Measurements from ENCODE around the gene REEP3. TPM values are rescaled to one million over a fixed set of nuclear protein-coding genes. Genes with fewer than 3 reads are reported as not detected.
A peak's percentile ranks its signal among the peaks of the same experiment; 100 is the strongest.

Gene REEP3
- total and polyA plus RNA-seq, 2 of the 8 experiments (the other 6 are each of a cell fraction or from before 2014, with no cell fraction given), result 5.8 to 31.5 TPM

- Histone ChIP-seq H3K14ac (ENCODE audit: insufficient read length) (no peak overlapping the region), H2AFZ (ENCODE audit: low read length) (no peak overlapping the region), H3K4me3 (ENCODE audit: extremely low read depth in 1 of 4, insufficient read depth in 2 of 4, low read depth in 3 of 4, low read length in 4 of 4) (peak overlapping the region in 2 of 4 experiments; percentile 81 to 83; a peak in 3 of 8 replicates), H3K79me2 (ENCODE audit: control insufficient read depth in 1 of 2, insufficient read depth in 2 of 2, low read length in 2 of 2) (peaks cover 13 to 88% of the 10 kb centered on the region in 2 experiments), H3K4ac (replicated peaks; ENCODE audit: insufficient read length, low read depth, low read length) (no peak overlapping the region), H2BK120ac (replicated peaks; ENCODE audit: low read depth, low read length) (no peak overlapping the region), H3K9ac (replicated peaks in 1 of 4; ENCODE audit: extremely low read depth in 1 of 4, low read depth in 3 of 4, low read length in 3 of 4) (no peak overlapping the region), H2BK12ac (ENCODE audit: low read depth, low read length) (no peak overlapping the region), H4K8ac (ENCODE audit: extremely low read depth, insufficient read depth, low read length) (no peak overlapping the region), H2BK20ac (ENCODE audit: low read length) (no peak overlapping the region), H3K23me2 (ENCODE audit: low read depth, low read length) (peaks cover 4% of the 10 kb centered on the region; the same call in 1 of the 2 replicates), H3K18ac (ENCODE audit: extremely low read depth, low read length) (no peak overlapping the region), H3K4me2 (ENCODE audit: insufficient read depth in 1 of 2, low read depth in 2 of 2, low read length in 2 of 2) (peak overlapping the region; percentile 64 to 81; a peak in 2 of 4 replicates), H3K9me3 (ENCODE audit: insufficient read depth in 2 of 2, low read depth in 1 of 2, low read length in 1 of 2) (no peaks in the 10 kb centered on the region), H2BK15ac (ENCODE audit: low read length) (no peak overlapping the region), H3K4me1 (replicated peaks in 1 of 4; ENCODE audit: control insufficient read depth in 3 of 4, insufficient read depth in 4 of 4, low read length in 3 of 4) (peaks cover 2 to 12% (median 6%) of the 10 kb centered on the region in 4 experiments; a peak in 4 of 7 replicates), H3K36me3 (ENCODE audit: control insufficient read depth in 2 of 4, insufficient read depth in 4 of 4, low read length in 3 of 4) (no peaks in the 10 kb centered on the region), H3K79me1 (ENCODE audit: low read depth, low read length) (no peaks in the 10 kb centered on the region; the same call in 1 of the 2 replicates), H3K56ac (replicated peaks; ENCODE audit: insufficient read length, low read depth, low read length) (no peak overlapping the region), H3K27me3 (replicated peaks in 1 of 4; ENCODE audit: control insufficient read depth in 3 of 4, extremely low read depth in 1 of 4, insufficient read depth in 3 of 4, low read length in 3 of 4) (no peaks in the 10 kb centered on the region), H3K27ac (ENCODE audit: low read depth, low read length) (no peak overlapping the region), H3K23ac (ENCODE audit: insufficient read length) (no peak overlapping the region), H4K20me1 (replicated peaks in 1 of 2; ENCODE audit: control insufficient read depth in 1 of 2, insufficient read depth in 2 of 2, low read length in 2 of 2) (peaks cover 4 to 10% of the 10 kb centered on the region in 2 experiments), H2AK5ac (ENCODE audit: low read depth, low read length) (no peak overlapping the region), H4K5ac (ENCODE audit: insufficient read length, low read depth, low read length) (no peak overlapping the region), H4K91ac (replicated peaks; ENCODE audit: insufficient read length, low read length) (no peak overlapping the region), H2BK5ac (ENCODE audit: low read depth, low read length) (no peak overlapping the region)
- no peak for DNase-seq (ENCODE audit: low read depth in 1 of 2, low spot score in 2 of 2)
- ChIA-PET POLR2A (ENCODE audit: partially characterized antibody) (interaction anchor here (0.9 to 3.2 kb wide), 6 partner anchors 9 to 106 kb away, joined by 3 to 22 read pairs (median 8); partner anchors contain the start of gene JMJD1C), CTCF (ENCODE audit: partially characterized antibody) (interaction anchor here (0.9 to 4.8 kb wide), 5 partner anchors 57 to 197 kb away, joined by 3 to 26 read pairs (median 6); partner anchors contain the start of gene JMJD1C)
- TF ChIP-seq TAF1 (IDR thresholded peaks at IDR 0.05; ENCODE audit: low read depth, low read length), result no peak
- TF ChIP-seq NRF1 (IDR thresholded peaks at IDR 0.05; ENCODE audit: low read depth, low read length), result no peak
- TF ChIP-seq CBX5 (IDR thresholded peaks at IDR 0.05; ENCODE audit: low read depth, low read length), result no peak
- TF ChIP-seq SIRT6 (IDR thresholded peaks at IDR 0.05; ENCODE audit: low read length), result no peak
- no peak for TF ChIP-seq BRCA1 (IDR thresholded peaks at IDR 0.05; ENCODE audit: low read depth, low read length)
- no peak for TF ChIP-seq ATF3 (IDR thresholded peaks at IDR 0.05; ENCODE audit: insufficient read depth, low read depth, low read length)
- TF ChIP-seq SP4 (IDR thresholded peaks at IDR 0.05; ENCODE audit: low read length), result no peak
- TF ChIP-seq GTF2F1 (IDR thresholded peaks at IDR 0.05; ENCODE audit: borderline replicate concordance, low read depth, low read length), result no peak
- WGBS, 2 experiments (ENCODE audit: extremely low coverage in 1 of 2, insufficient coverage in 1 of 2, insufficient read length in 1 of 2, insufficient replicate concordance in 2 of 2, low coverage in 1 of 2, low lambda C conversion rate in 2 of 2, missing lambda C conversion rate in 1 of 2), result 86% methylated on average over 2 of the region's 2 CpGs; no CpG with 5 or more reads in 1 of the 2 experiments
- FAIRE-seq, result no peak
Measured at GRCh38 chr10:63522995-63523394, 1.8 kb downstream of the REEP3 start.

All from H1 (cell line).